HCT116 (cell line): ENCODE measurements around the gene FAM110A. TPM values are rescaled to one million over a fixed set of nuclear protein-coding genes. Genes with fewer than 3 reads are reported as not detected.

ENCODE experiments used
- ATAC-seq: fragments of 200-7000 bp; cut with Tn5 transposase; 2 replicates; pipeline ENCODE4 v1.9.1; 2020; ENCODE audit warnings: mild to moderate bottlenecking, moderate library complexity
- BruUV-seq: library from RNA; stranded (reverse); fragments of 400-500 nt; replicated peaks from 2 replicates; lab custom pipeline; 2021; lab: Mats Ljungman, UMichigan
- CTCF ChIA-PET: fragments of 300-600 bp; sonication (Branson Sonifier 250); formaldehyde crosslinking; loops from one replicate; lab custom pipeline; 2021; ENCODE audit warnings: antibody characterized with exemption; lab: Charles Lee
- POLR2A ChIA-PET: fragments of 300-600, 350-600 bp; sonication (Branson Sonifier 250); formaldehyde crosslinking; loops from one replicate; lab custom pipeline; 2021; ENCODE audit warnings: antibody characterized with exemption; lab: Charles Lee
- RAD21 ChIA-PET, 2 experiments: fragments of 300-600 bp; sonication (Branson Sonifier 250); formaldehyde crosslinking; loops; one replicate each; lab custom pipeline; 2023; ENCODE audit warnings: low total read pairs in 2 of 2; ENCODE audit not compliant: uncharacterized antibody in 2 of 2, unreplicated experiment in 2 of 2, low non-redundant PET in 1 of 2; lab: Charles Lee
- DNase-seq: peaks from one replicate; pipeline ENCODE4 v3.0.0-alpha.2; 2010; ENCODE audit warnings: low read depth, low spot score
- H2AFZ ChIP-seq: fragments of 200-600 bp; shearing (Covaris generic), sonication (generic); 2 replicates; pipeline ENCODE4 v1.6.1; 2017; ENCODE audit warnings: low read depth, mixed run types, mixed read lengths, antibody characterized with exemption, low read length; ENCODE audit not compliant: poor library complexity, severe bottlenecking
- H3K27ac ChIP-seq: 2 replicates; pipeline ENCODE4 v1.5.1; 2012; ENCODE audit warnings: low read depth, low read length
- H3K27me3 ChIP-seq: fragments of 200-600 bp; sonication (generic); 2 replicates; pipeline ENCODE4 v1.6.1; 2016; ENCODE audit warnings: mixed run types, low read length, mixed read lengths; ENCODE audit not compliant: insufficient read depth
- H3K36me3 ChIP-seq, 2 experiments: fragments of 200-500 bp in 1 of 2; fragments of 200-600 bp in 1 of 2; sonication (Bioruptor generic) in 1 of 2; sonication (generic) in 1 of 2; 2 replicates each; pipeline versions ENCODE4 v1.5.1 to v1.6.1; 2014 to 2016; ENCODE audit warnings: low read length in 2 of 2, inconsistent platforms in 1 of 2, mixed read lengths in 1 of 2, mixed run types in 1 of 2; ENCODE audit not compliant: insufficient read depth in 2 of 2, control insufficient read depth in 1 of 2
- H3K4me1 ChIP-seq, 2 experiments: fragments of 200-600 bp in 1 of 2; sonication (generic) in 1 of 2; 2 replicates each; pipeline versions ENCODE4 v1.5.1 to v1.6.1; 2012 to 2017; ENCODE audit warnings: low read length in 2 of 2, inconsistent platforms in 1 of 2, mild to moderate bottlenecking in 1 of 2, mixed read lengths in 1 of 2, mixed run types in 1 of 2, moderate library complexity in 1 of 2; ENCODE audit not compliant: insufficient read depth in 2 of 2, control insufficient read depth in 1 of 2
- H3K4me2 ChIP-seq: fragments of 200-600 bp; sonication (generic); 2 replicates; pipeline ENCODE4 v1.6.1; 2017; ENCODE audit warnings: mixed run types, low read length, mixed read lengths
- H3K4me3 ChIP-seq, 2 experiments: fragments of 200-600 bp in 1 of 2; sonication (generic) in 1 of 2; replicated peaks in 1 of 2; 2 replicates each; pipeline ENCODE4 v1.5.1; 2011 to 2016; ENCODE audit warnings: low read length in 2 of 2, control low read depth in 1 of 2, low read depth in 1 of 2, mild to moderate bottlenecking in 1 of 2, mixed read lengths in 1 of 2, mixed run types in 1 of 2
- H3K79me2 ChIP-seq: fragments of 200-600 bp; sonication (generic); 2 replicates; pipeline ENCODE4 v1.6.1; 2017; ENCODE audit warnings: mild to moderate bottlenecking, mixed run types, low read length, moderate library complexity, mixed read lengths; ENCODE audit not compliant: insufficient read depth
- H3K9ac ChIP-seq: fragments of 200-600 bp; sonication (generic); 2 replicates; pipeline ENCODE4 v1.6.1; 2016; ENCODE audit warnings: low read length, mixed read lengths
- H3K9me2 ChIP-seq: fragments of 200-600 bp; sonication (generic), shearing (Covaris generic); 2 replicates; pipeline ENCODE4 v1.6.1; 2017; ENCODE audit warnings: mixed run types, mild to moderate bottlenecking, moderate library complexity; ENCODE audit not compliant: insufficient read depth
- H3K9me3 ChIP-seq, 2 experiments: fragments of 200-500 bp in 1 of 2; fragments of 200-600 bp in 1 of 2; sonication (Bioruptor generic) in 1 of 2; sonication (generic) in 1 of 2; 2 replicates each; pipeline ENCODE4 v1.6.1; 2014 to 2017; ENCODE audit warnings: low read length in 2 of 2, mixed read lengths in 2 of 2, inconsistent platforms in 1 of 2, low read depth in 1 of 2, mild to moderate bottlenecking in 1 of 2, mixed run types in 1 of 2, moderate library complexity in 1 of 2; ENCODE audit not compliant: control insufficient read depth in 1 of 2, insufficient read depth in 1 of 2
- H4K20me1 ChIP-seq: fragments of 200-600 bp; sonication (generic), shearing (Covaris generic); 2 replicates; pipeline ENCODE4 v1.6.1; 2017; ENCODE audit warnings: mixed run types, mild to moderate bottlenecking, moderate library complexity; ENCODE audit not compliant: insufficient read depth
- CBX3 ChIP-seq: IDR thresholded peaks from 2 replicates; pipeline ENCODE4 v1.6.1; 2012; ENCODE audit warnings: low read depth
- EZH2 ChIP-seq: fragments of 200-600 bp; sonication (generic); IDR thresholded peaks from 2 replicates; pipeline ENCODE4 v1.6.1; 2017; ENCODE audit warnings: antibody characterized with exemption, mixed run types
- FOSL1 ChIP-seq: IDR thresholded peaks from 2 replicates; pipeline ENCODE4 v1.6.1; 2012; ENCODE audit warnings: low read depth
- POLR2A ChIP-seq: IDR thresholded peaks from 2 replicates; pipeline ENCODE4 v1.7.0; 2011; ENCODE audit warnings: borderline replicate concordance; ENCODE audit not compliant: insufficient read depth, insufficient read length; ENCODE audit errors: extremely low read depth
- POLR2AphosphoS5 ChIP-seq: IDR thresholded peaks from 2 replicates; pipeline ENCODE4 v1.6.1; 2011; ENCODE audit warnings: mild to moderate bottlenecking, low read depth, low read length, moderate library complexity
- SP1 ChIP-seq: IDR thresholded peaks from 2 replicates; pipeline ENCODE4 v1.6.1; 2012; ENCODE audit warnings: low read depth
- SRF ChIP-seq: IDR thresholded peaks from 2 replicates; pipeline ENCODE4 v1.6.1; 2012; ENCODE audit warnings: low read depth
- TCF7L2 ChIP-seq: IDR thresholded peaks from 2 replicates; pipeline ENCODE4 v1.7.0; 2011; ENCODE audit warnings: borderline replicate concordance, inconsistent platforms; ENCODE audit not compliant: insufficient read depth, insufficient read length; ENCODE audit errors: extremely low read depth
- ZNF274 ChIP-seq: fragments of 200-500 bp; sonication (Bioruptor generic); IDR thresholded peaks from 2 replicates; pipeline ENCODE4 v1.6.1; 2014; ENCODE audit warnings: mild to moderate bottlenecking, low read depth, low read length, inconsistent platforms
- intact Hi-C: fragments of 100-400 bp; cut with micrococcal nuclease; formaldehyde crosslinking; loops from 2 replicates; pipeline ENCODE4 v1.10.0; 2022
- total RNA-seq: library from RNA; stranded (reverse); gene quantifications from one replicate; pipeline ENCODE4 v1.2.1, GENCODE V29; 2021; ENCODE audit not compliant: unreplicated experiment
- TF ChIP-seq, protein P1 (sequence below): IDR thresholded peaks from 2 replicates; pipeline ENCODE4 v1.6.1; 2012
- TF ChIP-seq, protein P2 (sequence below), 3 experiments: fragments of 200-600 bp in 1 of 3; sonication (generic) in 1 of 3; IDR thresholded peaks in 2 of 3; conservative IDR thresholded peaks in 1 of 3; 2 replicates each; pipeline ENCODE4 v1.5.1; 2012 to 2017; ENCODE audit warnings: low read depth in 2 of 3, low read length in 2 of 3, antibody characterized with exemption in 1 of 3, borderline replicate concordance in 1 of 3, control low read depth in 1 of 3, mild to moderate bottlenecking in 1 of 3, mixed read lengths in 1 of 3, mixed run types in 1 of 3, moderate library complexity in 1 of 3; ENCODE audit not compliant: insufficient read depth in 1 of 3
- TF ChIP-seq, protein P3 (sequence below): IDR thresholded peaks from 2 replicates; pipeline ENCODE4 v1.6.1; 2012

FAM110A gene
- total RNA-seq, 1 experiment from 2014 or later: 26.4 TPM

DNA sequence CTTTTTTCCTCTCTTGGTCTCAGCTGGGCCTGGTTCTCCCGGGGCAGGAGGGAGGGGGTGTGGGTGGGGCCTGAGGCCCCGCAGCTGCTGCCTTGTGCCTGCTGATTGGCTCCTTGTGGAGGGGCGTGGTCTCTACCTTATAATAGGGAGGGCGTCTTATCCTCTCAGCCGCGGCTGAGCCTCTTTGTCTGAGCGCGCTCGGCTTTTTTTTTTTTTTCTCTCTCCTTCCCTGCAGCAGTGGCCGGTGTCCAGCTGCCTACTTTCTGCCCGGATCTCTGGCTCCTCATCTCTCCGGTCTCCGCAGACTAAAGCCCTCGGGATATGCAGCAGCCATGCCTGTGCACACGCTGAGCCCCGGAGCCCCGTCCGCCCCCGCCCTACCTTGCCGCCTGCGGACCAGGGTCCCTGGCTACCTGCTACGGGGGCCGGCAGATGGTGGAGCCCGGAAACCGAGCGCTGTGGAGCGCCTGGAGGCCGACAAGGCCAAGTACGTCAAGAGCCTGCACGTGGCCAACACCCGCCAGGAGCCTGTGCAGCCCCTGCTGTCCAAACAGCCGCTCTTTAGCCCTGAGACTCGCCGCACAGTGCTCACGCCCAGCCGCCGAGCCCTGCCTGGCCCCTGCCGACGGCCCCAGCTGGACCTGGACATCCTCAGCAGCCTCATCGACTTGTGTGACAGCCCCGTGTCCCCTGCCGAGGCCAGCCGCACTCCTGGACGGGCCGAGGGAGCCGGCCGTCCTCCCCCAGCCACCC is 11.1 kb downstream of the FAM110A start (continued):
- TF ChIP-seq CBX3 (no peak), ZNF274 (no peak), EZH2 (no peak), FOSL1 (no peak), SRF (no peak), POLR2A (no peak), POLR2AphosphoS5 (no peak)
- TF ChIP-seq, protein P1, sequence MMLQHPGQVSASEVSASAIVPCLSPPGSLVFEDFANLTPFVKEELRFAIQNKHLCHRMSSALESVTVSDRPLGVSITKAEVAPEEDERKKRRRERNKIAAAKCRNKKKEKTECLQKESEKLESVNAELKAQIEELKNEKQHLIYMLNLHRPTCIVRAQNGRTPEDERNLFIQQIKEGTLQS: no peak
- TF ChIP-seq, protein P2, sequence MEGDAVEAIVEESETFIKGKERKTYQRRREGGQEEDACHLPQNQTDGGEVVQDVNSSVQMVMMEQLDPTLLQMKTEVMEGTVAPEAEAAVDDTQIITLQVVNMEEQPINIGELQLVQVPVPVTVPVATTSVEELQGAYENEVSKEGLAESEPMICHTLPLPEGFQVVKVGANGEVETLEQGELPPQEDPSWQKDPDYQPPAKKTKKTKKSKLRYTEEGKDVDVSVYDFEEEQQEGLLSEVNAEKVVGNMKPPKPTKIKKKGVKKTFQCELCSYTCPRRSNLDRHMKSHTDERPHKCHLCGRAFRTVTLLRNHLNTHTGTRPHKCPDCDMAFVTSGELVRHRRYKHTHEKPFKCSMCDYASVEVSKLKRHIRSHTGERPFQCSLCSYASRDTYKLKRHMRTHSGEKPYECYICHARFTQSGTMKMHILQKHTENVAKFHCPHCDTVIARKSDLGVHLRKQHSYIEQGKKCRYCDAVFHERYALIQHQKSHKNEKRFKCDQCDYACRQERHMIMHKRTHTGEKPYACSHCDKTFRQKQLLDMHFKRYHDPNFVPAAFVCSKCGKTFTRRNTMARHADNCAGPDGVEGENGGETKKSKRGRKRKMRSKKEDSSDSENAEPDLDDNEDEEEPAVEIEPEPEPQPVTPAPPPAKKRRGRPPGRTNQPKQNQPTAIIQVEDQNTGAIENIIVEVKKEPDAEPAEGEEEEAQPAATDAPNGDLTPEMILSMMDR (IDR thresholded peaks at IDR 0.05 in 2 of 3, conservative IDR thresholded peaks at IDR 0.05 in 1 of 3; ENCODE audit: borderline replicate concordance in 1 of 3, insufficient read depth in 1 of 3, low read depth in 2 of 3, low read length in 2 of 3): no peak
- TF ChIP-seq, protein P3, sequence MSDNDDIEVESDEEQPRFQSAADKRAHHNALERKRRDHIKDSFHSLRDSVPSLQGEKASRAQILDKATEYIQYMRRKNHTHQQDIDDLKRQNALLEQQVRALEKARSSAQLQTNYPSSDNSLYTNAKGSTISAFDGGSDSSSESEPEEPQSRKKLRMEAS: no peak

DNA sequence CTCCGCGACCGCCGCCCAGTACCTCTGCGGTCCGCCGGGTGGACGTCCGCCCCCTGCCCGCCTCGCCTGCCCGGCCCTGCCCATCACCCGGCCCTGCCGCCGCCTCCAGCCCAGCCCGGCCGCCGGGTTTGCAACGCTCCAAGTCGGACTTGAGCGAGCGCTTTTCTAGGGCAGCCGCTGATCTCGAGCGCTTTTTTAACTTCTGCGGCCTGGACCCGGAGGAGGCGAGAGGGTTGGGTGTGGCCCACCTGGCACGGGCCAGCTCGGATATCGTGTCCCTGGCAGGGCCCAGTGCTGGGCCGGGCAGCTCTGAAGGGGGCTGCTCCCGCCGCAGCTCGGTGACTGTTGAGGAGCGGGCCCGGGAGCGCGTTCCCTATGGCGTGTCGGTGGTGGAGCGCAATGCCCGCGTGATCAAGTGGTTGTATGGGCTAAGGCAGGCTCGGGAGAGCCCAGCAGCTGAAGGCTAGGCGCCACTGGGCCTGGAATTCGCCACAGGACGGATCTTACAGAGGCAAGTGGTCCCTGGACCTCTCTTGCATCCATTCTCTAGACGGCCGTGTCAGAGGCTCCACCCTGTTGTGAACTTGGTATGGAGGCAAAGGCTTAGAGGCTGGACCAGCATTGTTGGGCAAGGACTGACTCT is 11.8 kb downstream of the FAM110A start:
- ChIA-PET RAD21 (no interaction called here), CTCF (no interaction called here), POLR2A (no interaction called here)
- no TSS peak for BruUV-seq
- no peaks in the 10 kb centered on the region for H4K20me1 ChIP-seq
- no peak overlapping the region for H2AFZ ChIP-seq
- H3K36me3 ChIP-seq: peaks cover 8 to 10% of the 10 kb centered on the region in 2 experiments; a peak in 3 of 4 replicates
- H3K4me1 ChIP-seq: peaks cover 26 to 36% of the 10 kb centered on the region in 2 experiments
- intact Hi-C loops: no loop called here
- H3K4me2 ChIP-seq: no peak overlapping the region
- H3K9me2 ChIP-seq: no peaks in the 10 kb centered on the region
- no peaks in the 10 kb centered on the region for H3K9me3 ChIP-seq
- H3K4me3 ChIP-seq: no peak overlapping the region
- H3K79me2 ChIP-seq: peaks cover 42% of the 10 kb centered on the region
- H3K27ac ChIP-seq: peak overlapping the region; percentile 34; the same call in 1 of the 2 replicates
- no peak for DNase-seq
- H3K27me3 ChIP-seq: no peaks in the 10 kb centered on the region
- no peak overlapping the region for H3K9ac ChIP-seq
- TF ChIP-seq SP1: no peak
- TF ChIP-seq, protein P2 (IDR thresholded peaks at IDR 0.05 in 2 of 3, conservative IDR thresholded peaks at IDR 0.05 in 1 of 3; ENCODE audit: borderline replicate concordance in 1 of 3, insufficient read depth in 1 of 3, low read depth in 2 of 3, low read length in 2 of 3): no peak
- TF ChIP-seq, protein P3: no peak
- TF ChIP-seq EZH2: no peak
- TF ChIP-seq POLR2AphosphoS5: no peak
- no peak for TF ChIP-seq TCF7L2
- ATAC-seq: no peak
